ENCODE measurements around the gene CTIF.

CTIF gene

GRCh38 chr18:48795696-48796095 is 256.9 kb downstream of the CTIF start:
- DNase-seq = no peak

GRCh38 chr18:48796491-48797205 is 257.8 kb downstream of the CTIF start:
- DNase-seq = no peak

- DNase-seq = no peak
Measured at GRCh38 chr18:48797841-48798255, 259.0 kb downstream of the CTIF start.

- DNase-seq = no peak
Measured at GRCh38 chr18:48798334-48799245, 259.8 kb downstream of the CTIF start.

GRCh38 chr18:48799724-48800315 is 261.0 kb downstream of the CTIF start:
- no peak for DNase-seq

GRCh38 chr18:48800466-48800865 is 261.6 kb downstream of the CTIF start:
- no peak for DNase-seq

GRCh38 chr18:48800876-48801727 is 262.3 kb downstream of the CTIF start:
- DNase-seq = no peak

GRCh38 chr18:48801728-48802542 is 263.1 kb downstream of the CTIF start:
- no peak for DNase-seq

GRCh38 chr18:48802543-48803290 is 263.9 kb downstream of the CTIF start:
- DNase-seq = no peak

GRCh38 chr18:48803518-48803917 is 264.7 kb downstream of the CTIF start:
- no peak for DNase-seq

GRCh38 chr18:48803951-48804855 is 265.4 kb downstream of the CTIF start:
- DNase-seq = no peak

- DNase-seq = no peak
Measured at GRCh38 chr18:48804856-48805610, 266.2 kb downstream of the CTIF start.

- DNase-seq = no peak
Measured at GRCh38 chr18:48805826-48806535, 267.1 kb downstream of the CTIF start.

- DNase-seq = no peak
Measured at GRCh38 chr18:48806551-48807261, 267.9 kb downstream of the CTIF start.

- no peak for DNase-seq
Measured at GRCh38 chr18:48808476-48808875, 269.6 kb downstream of the CTIF start.

- DNase-seq = no peak
Measured at GRCh38 chr18:48809365-48809764, 270.5 kb downstream of the CTIF start.

GRCh38 chr18:48810805-48811204 is 272.0 kb downstream of the CTIF start:
- no peak for DNase-seq

- DNase-seq = no peak
Measured at GRCh38 chr18:48811401-48811800, 272.6 kb downstream of the CTIF start.
